IPS DF 6.9 (cell line): ENCODE measurements around the gene SARNP.

Source experiments
- DNase-seq: peaks from one replicate; pipeline ENCODE4 v3.0.0-alpha.2; 2013; ENCODE audit warnings: low read depth, low spot score
- H3K27ac ChIP-seq: one replicate; pipeline ENCODE4 v1.5.1; 2013; ENCODE audit warnings: low read length, control low read depth
- H3K27me3 ChIP-seq: 2 replicates; pipeline ENCODE4 v1.6.1; 2013; ENCODE audit warnings: mild to moderate bottlenecking, low read length; ENCODE audit not compliant: control insufficient read depth, insufficient read depth
- H3K36me3 ChIP-seq: 2 replicates; pipeline ENCODE4 v1.6.1; 2013; ENCODE audit warnings: low read length; ENCODE audit not compliant: control insufficient read depth, insufficient read depth
- H3K4me1 ChIP-seq: 2 replicates; pipeline ENCODE4 v1.6.1; 2013; ENCODE audit warnings: low read length; ENCODE audit not compliant: control insufficient read depth, insufficient read depth
- H3K4me3 ChIP-seq: 2 replicates; pipeline ENCODE4 v1.5.1; 2013; ENCODE audit warnings: mild to moderate bottlenecking, low read length
- H3K9me3 ChIP-seq: 2 replicates; pipeline ENCODE4 v1.6.1; 2013; ENCODE audit warnings: low read length, inconsistent platforms; ENCODE audit not compliant: control insufficient read depth, insufficient read depth
- WGBS: extraction: QIAGEN DNeasy Blood & Tissue Kit; methylation state at CpG from one replicate; pipeline ENCODE4 v1.1.7; 2013; ENCODE audit warnings: mixed read lengths, missing lambda C conversion rate; ENCODE audit not compliant: insufficient read length, insufficient coverage; 5-methylcytosine and 5-hydroxymethylcytosine counted together

The SARNP gene

DNA sequence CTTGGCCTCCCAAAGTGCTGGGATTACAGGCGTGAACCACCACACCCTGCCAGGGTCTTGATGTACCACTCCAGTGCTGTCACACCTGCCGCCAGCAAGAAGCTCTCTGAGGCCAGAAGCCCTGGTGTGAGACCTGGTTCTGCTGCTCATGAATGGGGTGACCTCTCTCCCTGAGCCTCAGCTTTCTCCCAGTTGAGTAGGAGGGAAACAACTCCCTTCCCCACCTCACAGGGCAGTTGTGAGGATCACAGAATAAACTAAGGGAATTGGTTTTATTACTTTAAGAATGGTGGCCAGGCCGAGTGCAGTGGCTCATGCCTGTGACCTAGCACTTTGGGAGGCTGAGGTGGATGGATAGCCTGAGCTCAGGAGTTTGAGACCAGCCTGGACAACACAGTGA is 82.9 kb downstream of the SARNP start:
- Histone ChIP-seq H3K9me3 (no peaks in the 10 kb centered on the region), H3K27ac (no peak overlapping the region), H3K4me3 (no peak overlapping the region), H3K4me1 (peaks cover 4% of the 10 kb centered on the region; the same call in 1 of the 2 replicates), H3K27me3 (no peaks in the 10 kb centered on the region), H3K36me3 (no peaks in the 10 kb centered on the region)
- no peak for DNase-seq
- WGBS: no CpG with 5 or more reads among the region's 3 CpGs

- WGBS: no CpG with 5 or more reads among the region's 2 CpGs
- H3K4me1 ChIP-seq: peaks cover 4% of the 10 kb centered on the region; the same call in 1 of the 2 replicates
- no peak for DNase-seq
These were observed 83.7 kb downstream of the SARNP start for GRCh38 chr12:55733858-55734257.

GRCh38 chr12:55733021-55733555 is 84.4 kb downstream of the SARNP start:
- Histone ChIP-seq H3K27ac (no peak overlapping the region), H3K9me3 (no peaks in the 10 kb centered on the region), H3K4me1 (peaks cover 4% of the 10 kb centered on the region; the same call in 1 of the 2 replicates), H3K27me3 (no peaks in the 10 kb centered on the region), H3K4me3 (no peak overlapping the region), H3K36me3 (no peaks in the 10 kb centered on the region)
- WGBS: no CpG with 5 or more reads among the region's 14 CpGs
- no peak for DNase-seq

More at GRCh38 chr12:55733858-55734257, 83.7 kb downstream of the SARNP start:
- no peaks in the 10 kb centered on the region for H3K9me3 ChIP-seq
- H3K36me3 ChIP-seq: no peaks in the 10 kb centered on the region
- H3K27ac ChIP-seq: no peak overlapping the region
- H3K27me3 ChIP-seq: no peaks in the 10 kb centered on the region
- H3K4me3 ChIP-seq: no peak overlapping the region

DNA sequence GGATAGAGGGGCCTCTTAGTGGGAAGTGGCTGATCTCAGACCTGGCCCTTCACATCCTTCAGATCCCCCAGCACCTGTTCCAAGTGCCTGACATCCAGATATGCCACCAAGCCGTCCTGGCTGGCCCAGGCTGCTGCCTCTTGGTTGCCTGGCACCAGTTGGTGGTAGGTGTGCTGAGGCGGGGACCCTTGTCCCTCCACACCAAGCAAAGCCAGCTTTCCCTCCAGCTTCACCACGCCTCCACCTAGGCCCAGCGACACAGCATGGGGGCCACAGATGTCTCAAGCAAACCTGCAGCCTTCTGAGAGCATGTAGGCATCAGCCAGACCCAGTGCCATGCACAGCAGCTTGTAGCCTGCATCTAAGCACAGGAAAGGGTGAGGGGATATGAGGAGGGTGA is 85.2 kb downstream of the SARNP start:
- H3K4me1 ChIP-seq: peaks cover 3% of the 10 kb centered on the region; the same call in 1 of the 2 replicates
- no CpG with 5 or more reads among the region's 4 CpGs for WGBS
- DNase-seq: no peak
- no peaks in the 10 kb centered on the region for H3K36me3 ChIP-seq
- H3K9me3 ChIP-seq: no peaks in the 10 kb centered on the region
- no peaks in the 10 kb centered on the region for H3K27me3 ChIP-seq
- H3K4me3 ChIP-seq: no peak overlapping the region
- no peak overlapping the region for H3K27ac ChIP-seq

GRCh38 chr12:55729819-55730818 is 87.4 kb downstream of the SARNP start:
- H3K4me1 ChIP-seq: 0 out of 2 replicates have a peak, but pooled peaks cover 1% of the 10 kb centered on the region
- no peaks in the 10 kb centered on the region for H3K27me3 ChIP-seq
- no peak overlapping the region for H3K27ac ChIP-seq
- H3K36me3 ChIP-seq: peaks cover 3% of the 10 kb centered on the region; the same call in 1 of the 2 replicates
- peak overlapping the region; percentile 68; the same call in 1 of the 2 replicates for H3K4me3 ChIP-seq
- WGBS: no CpG with 5 or more reads among the region's 19 CpGs
- DNase-seq: no peak
- no peaks in the 10 kb centered on the region for H3K9me3 ChIP-seq

- WGBS: no CpG with 5 or more reads among the region's 61 CpGs
- H3K4me3 ChIP-seq: peak within 1 kb of the TSS; percentile 68
- H3K27me3 ChIP-seq: no peaks in the 10 kb centered on the region
- H3K36me3 ChIP-seq: peaks cover 5% of the 10 kb centered on the region
- no peak within 1 kb of the TSS for H3K27ac ChIP-seq
- H3K4me1 ChIP-seq: 0 out of 2 replicates have a peak, but pooled peaks cover 1% of the 10 kb centered on the region
- H3K9me3 ChIP-seq: no peaks in the 10 kb centered on the region
- DNase-seq: no peak
These were observed 88.3 kb downstream of the SARNP start, which contains the start of gene CD63 for GRCh38 chr12:55728939-55729818. TSS of gene CD63 (minus strand) at chr12:55729009. CDS start at chr12:55728341, 668 bp downstream.

GRCh38 chr12:55728186-55728938 is 89.2 kb downstream of the SARNP start:
- Histone ChIP-seq H3K4me1 (0 out of 2 replicates have a peak, but pooled peaks cover 1% of the 10 kb centered on the region), H3K36me3 (peaks cover 8% of the 10 kb centered on the region), H3K9me3 (no peaks in the 10 kb centered on the region), H3K4me3 (peak overlapping the region; percentile 68), H3K27ac (no peak overlapping the region), H3K27me3 (no peaks in the 10 kb centered on the region)
- DNase-seq: no peak
- no CpG with 5 or more reads among the region's 61 CpGs for WGBS

DNA sequence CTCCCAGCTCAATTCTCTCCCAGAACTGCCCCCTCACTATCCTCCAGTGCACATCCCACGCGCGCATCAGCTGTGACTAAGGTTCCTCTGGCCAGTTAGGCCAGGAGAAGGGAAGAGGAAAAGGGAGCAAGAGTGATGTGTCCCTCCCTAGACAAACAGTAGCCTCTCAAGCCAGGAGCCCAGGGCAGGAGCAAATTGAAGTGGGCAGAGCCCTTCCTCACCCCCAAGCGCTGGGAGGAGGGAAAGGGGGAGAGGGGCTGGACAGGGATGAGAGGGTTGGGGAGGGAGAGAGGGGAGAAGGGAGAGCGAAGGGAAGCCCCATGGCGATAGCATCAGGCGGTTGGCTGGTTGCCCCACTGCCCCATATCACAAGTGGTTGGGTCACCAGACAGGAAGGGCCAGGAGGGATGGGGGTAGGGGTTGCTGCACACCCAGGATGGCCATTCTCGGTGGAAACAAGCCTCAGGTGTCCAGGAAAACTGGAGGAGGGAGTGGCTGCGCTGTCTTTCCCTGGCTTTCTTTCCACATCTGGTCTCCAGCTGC is 89.8 kb downstream of the SARNP start:
- no peak overlapping the region for H3K27ac ChIP-seq
- no peak for DNase-seq
- H3K4me1 ChIP-seq: 0 out of 2 replicates have a peak, but pooled peaks cover 1% of the 10 kb centered on the region
- WGBS: no CpG with 5 or more reads among the region's 9 CpGs
- H3K36me3 ChIP-seq: peaks cover 8% of the 10 kb centered on the region
- H3K9me3 ChIP-seq: no peaks in the 10 kb centered on the region
- peak overlapping the region; percentile 68; the same call in 1 of the 2 replicates for H3K4me3 ChIP-seq
- no peaks in the 10 kb centered on the region for H3K27me3 ChIP-seq

GRCh38 chr12:55726971-55727370 is 90.6 kb downstream of the SARNP start:
- Histone ChIP-seq H3K27me3 (no peaks in the 10 kb centered on the region), H3K36me3 (peaks cover 8% of the 10 kb centered on the region), H3K4me3 (no peak overlapping the region; the same call in 1 of the 2 replicates), H3K27ac (no peak overlapping the region), H3K4me1 (no peaks in the 10 kb centered on the region), H3K9me3 (no peaks in the 10 kb centered on the region)
- WGBS: no CpG with 5 or more reads among the region's 10 CpGs
- no peak for DNase-seq
